Pancreas (tissue), 10 donors: ENCODE results near the gene SFSWAP. TPM values are rescaled to one million over a fixed set of nuclear protein-coding genes. Genes with fewer than 3 reads are reported as not detected.

Experiments used
- ATAC-seq, 4 donors: fragments of 200-7000 bp; cut with Tn5 transposase; one replicate each; pipeline versions ENCODE4 v1.8.0 to v1.9.1; 2020; ENCODE audit warnings: mild to moderate bottlenecking in 4 of 4, moderate library complexity in 4 of 4
- DNase-seq, 6 donors: peaks; one replicate each; pipeline ENCODE4 v3.0.0-alpha.2; 2020
- FAIRE-seq: peaks from 2 replicates; lab custom pipeline; 2012; peaks lifted over from hg19 to GRCh38; lab: Jason Lieb, UNC
- H3K27ac ChIP-seq, 4 donors: fragments of 200-600 bp; sonication (generic); 1 replicate in 3 of 4; 2 replicates in 1 of 4; pipeline versions ENCODE4 v1.5.0 to v1.8.0; 2020
- H3K27me3 ChIP-seq, 4 donors: fragments of 200-600 bp; one replicate each; pipeline ENCODE4 v1.8.0; 2021
- H3K36me3 ChIP-seq, 3 donors: fragments of 200-600 bp; sonication (generic) in 1 of 3; one replicate each; pipeline versions ENCODE4 v1.5.0 to v1.8.0; 2020 to 2021
- H3K4me1 ChIP-seq, 3 donors: fragments of 200-600 bp; one replicate each; pipeline ENCODE4 v1.8.0; 2021
- H3K4me3 ChIP-seq, 4 donors: fragments of 200-600 bp; sonication (generic) in 2 of 4; one replicate each; pipeline versions ENCODE4 v1.5.0 to v1.8.0; 2020 to 2021
- H3K9me3 ChIP-seq, 4 donors: fragments of 200-600 bp; one replicate each; pipeline ENCODE4 v1.8.0; 2021
- CTCF ChIP-seq, 4 donors: fragments of 200-600 bp; sonication (generic) in 3 of 4; IDR thresholded peaks; one replicate each; pipeline versions ENCODE4 v1.5.0 to v1.8.0; 2021; ENCODE audit warnings: antibody characterized with exemption in 4 of 4
- whole genome bisulfite sequencing, 2 donors: extraction: QIAGEN DNeasy Blood & Tissue Kit; methylation state at CpG; one replicate each; pipeline ENCODE4 v1.1.7; 2013; 5-methylcytosine and 5-hydroxymethylcytosine counted together
- intact Hi-C, 3 donors: fragments of 100-400 bp; cut with DNase I; formaldehyde crosslinking; loops; one replicate each; pipeline versions ENCODE4 v1.11.1 to v1.14.2; 2022
- polyA plus RNA-seq, 2 donors: library from polyadenylated mRNA; stranded (reverse); fragments of 200-250 nt; gene quantifications; one replicate each; pipeline ENCODE4 v1.2.3, GENCODE V29; 2013
- total RNA-seq, 6 donors: library from RNA; stranded (reverse); fragmentation: NEBNext Ultra II Directional in 4 of 6; extraction: Animal tissue kit (Norgen Biotek cat#: 25700) in 4 of 6; gene quantifications; one replicate each; pipeline versions ENCODE4 v1.2.1 to v1.2.4, GENCODE V29; 2021 to 2023
- donor health status: healthy with polysubstance abuse.
- donor health status: DM: no; HTN: no; CAD: no; lungs with moderate emphysema.
- donor health status: DM: no; HTN: no; CAD: no.
- donor health status: control.
- donor health status: control.
- donor health status: Bipolar disorder and iron deficiency.
- donor health status: DM: yes; HTN: yes; CAD: no.
- donor health status: DM: no; HTN: no; CAD: no.
- donor health status: DM: no; HTN: no; CAD: no.
- donor health status: DM: yes; HTN: yes; CAD: no.

The SFSWAP gene
- total and polyA plus RNA-seq, 8 donors: 12.9 to 50.7 (median 20.6) TPM

GRCh38 chr12:131817241-131817640, 106.4 kb downstream of the SFSWAP start:
- no peak for DNase-seq

GRCh38 chr12:131818821-131819585, 108.1 kb downstream of the SFSWAP start:
- WGBS, 2 donors: 71 to 80% methylated on average over 30 of the region's 30 CpGs
- DNase-seq: no peak
- H3K4me1 ChIP-seq: no peaks in the 10 kb centered on the region
- no peaks in the 10 kb centered on the region for H3K9me3 ChIP-seq
- peak in 1 of 4 donors; percentile 53 for ATAC-seq
- no peaks in the 10 kb centered on the region for H3K27me3 ChIP-seq
- no peaks in the 10 kb centered on the region for H3K36me3 ChIP-seq
- no peak for TF ChIP-seq CTCF (IDR thresholded peaks at IDR 0.05)
- no peak overlapping the region for H3K4me3 ChIP-seq
- H3K27ac ChIP-seq: no peak overlapping the region
- intact Hi-C loops: no loop called here
- FAIRE-seq: no peak

More at GRCh38 chr12:131817241-131817640, 106.4 kb downstream of the SFSWAP start:
- Histone ChIP-seq H3K27me3 (no peaks in the 10 kb centered on the region), H3K4me1 (no peaks in the 10 kb centered on the region), H3K36me3 (no peaks in the 10 kb centered on the region), H3K4me3 (no peak overlapping the region), H3K9me3 (no peaks in the 10 kb centered on the region), H3K27ac (no peak overlapping the region)
- no peak for TF ChIP-seq CTCF (IDR thresholded peaks at IDR 0.05)
- intact Hi-C loops: no loop called here
- ATAC-seq: no peak
- 79 to 91% methylated on average over 19 of the region's 19 CpGs for WGBS, 2 donors
- FAIRE-seq: no peak

- H3K36me3 ChIP-seq: no peaks in the 10 kb centered on the region
- intact Hi-C loops: no loop called here
- H3K4me1 ChIP-seq: peaks cover 0 to 12% (median 0%) of the 10 kb centered on the region in 3 donors
- ATAC-seq (no peak), DNase-seq (peak in 1 of 6 donors; percentile 27), FAIRE-seq (no peak)
- no peaks in the 10 kb centered on the region for H3K9me3 ChIP-seq
- TF ChIP-seq CTCF (IDR thresholded peaks at IDR 0.05): no peak
- H3K27ac ChIP-seq: no peak overlapping the region
- H3K27me3 ChIP-seq: no peaks in the 10 kb centered on the region
- WGBS, 2 donors: 87 to 90% methylated on average over 6 of the region's 6 CpGs
- H3K4me3 ChIP-seq: no peak overlapping the region
Measured at GRCh38 chr12:131824450-131824849, 113.6 kb downstream of the SFSWAP start.

GRCh38 chr12:131825146-131825892, 114.4 kb downstream of the SFSWAP start:
- no peak for TF ChIP-seq CTCF (IDR thresholded peaks at IDR 0.05)
- peaks cover 0 to 17% (median 0%) of the 10 kb centered on the region in 3 donors for H3K4me1 ChIP-seq
- ATAC-seq (peak in 3 of 4 donors; percentile 25 to 59 (median 30)), FAIRE-seq (no peak), DNase-seq (peak in 4 of 6 donors; percentile 42 to 61 (median 52))
- no peak overlapping the region for H3K4me3 ChIP-seq
- no peaks in the 10 kb centered on the region for H3K9me3 ChIP-seq
- H3K27ac ChIP-seq: no peak overlapping the region
- H3K36me3 ChIP-seq: no peaks in the 10 kb centered on the region
- WGBS, 2 donors: 57 to 58% methylated on average over 18 of the region's 18 CpGs
- no peaks in the 10 kb centered on the region for H3K27me3 ChIP-seq
- intact Hi-C loops: no loop called here
